Lower leg skin (tissue), 3 donors: ENCODE results near the gene FAM171A1.

Experiments used
- CTCF ChIP-seq, 3 donors: fragments of 450-650 bp; IDR thresholded peaks; one replicate each; pipeline ENCODE4 v1.5.1; 2016; ENCODE audit warnings: antibody characterized with exemption in 3 of 3, mild to moderate bottlenecking in 3 of 3, moderate library complexity in 2 of 3
- POLR2A ChIP-seq, 2 donors: fragments of 450-650 bp; IDR thresholded peaks; one replicate each; pipeline ENCODE4 v1.6.1; 2016 to 2017; ENCODE audit warnings: antibody characterized with exemption in 2 of 2, mild to moderate bottlenecking in 1 of 2, moderate library complexity in 1 of 2

- no peak for TF ChIP-seq CTCF (IDR thresholded peaks at IDR 0.05)
- no peak for TF ChIP-seq POLR2A (IDR thresholded peaks at IDR 0.05)
Measured at GRCh38 chr10:15401382-15401781, 30.3 kb upstream of the FAM171A1 start.
